Nephron (organoid): ENCODE results near the gene KIF12.
A peak's percentile ranks its signal among the peaks of the same experiment; 100 is the strongest.

Experiments used
- H3K27ac Mint-ChIP-seq, 3 experiments: 2 replicates each; pipeline ENCODE4 v1.8.0; 2020; ENCODE audit warnings: mixed read lengths in 3 of 3, mild to moderate bottlenecking in 2 of 3, moderate library complexity in 1 of 3
- H3K27me3 Mint-ChIP-seq: 2 replicates; pipeline ENCODE4 v1.8.0; 2021; ENCODE audit warnings: low read depth, mild to moderate bottlenecking, moderate library complexity, mixed read lengths
- H3K36me3 Mint-ChIP-seq: 2 replicates; pipeline ENCODE4 v1.8.0; 2020; ENCODE audit warnings: low read depth, mixed read lengths
- H3K4me1 Mint-ChIP-seq: 2 replicates; pipeline ENCODE4 v1.8.0; 2020; ENCODE audit warnings: mixed read lengths
- H3K4me3 Mint-ChIP-seq, 3 experiments: 2 replicates each; pipeline ENCODE4 v1.8.0; 2020; ENCODE audit warnings: mild to moderate bottlenecking in 3 of 3, mixed read lengths in 3 of 3, moderate library complexity in 2 of 3
- H3K9me3 Mint-ChIP-seq: 2 replicates; pipeline ENCODE4 v1.8.0; 2020; ENCODE audit warnings: mixed read lengths
- TF ChIP-seq, protein P1 (sequence below), 3 experiments: fragments of 200-600 bp; sonication (generic); IDR thresholded peaks; one replicate each; pipeline ENCODE4 v1.5.0; 2021; ENCODE audit warnings: antibody characterized with exemption in 3 of 3; ENCODE audit not compliant: unreplicated experiment in 3 of 3

Gene KIF12

DNA sequence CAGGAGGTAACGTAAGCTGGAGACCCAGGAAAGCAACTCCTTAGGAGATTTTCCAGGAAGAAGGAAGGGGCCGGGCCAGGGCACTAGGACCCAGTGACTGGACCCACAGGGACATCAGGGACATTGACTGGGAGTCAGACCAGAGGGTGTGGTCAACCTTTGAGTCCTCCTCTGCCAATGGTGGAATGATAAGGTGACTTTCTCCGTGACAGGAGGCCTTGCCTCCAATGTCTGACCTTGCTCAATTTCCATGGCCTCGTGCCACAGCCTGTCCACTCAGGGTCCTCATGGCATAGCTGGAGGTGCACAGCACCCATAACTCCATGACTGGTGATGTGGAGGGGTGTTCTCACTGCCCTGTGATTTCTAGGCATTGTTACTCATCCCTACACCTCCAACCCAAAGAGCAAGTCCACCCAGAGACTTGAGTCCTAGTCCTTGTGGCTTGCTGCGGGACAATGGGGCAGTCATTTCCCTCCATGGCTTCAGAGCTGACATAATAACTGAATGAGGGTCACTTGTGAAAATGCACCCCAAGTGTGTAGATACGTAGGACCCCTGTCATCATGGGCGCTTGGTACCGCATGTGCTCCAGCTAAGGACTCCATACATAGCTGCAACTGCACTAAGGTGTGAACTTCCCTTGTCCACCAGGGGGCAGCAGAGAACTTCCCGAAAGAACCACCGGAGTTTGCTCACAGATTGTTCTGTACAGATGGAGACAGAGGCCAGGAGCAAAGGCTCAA is 16.9 kb downstream of the KIF12 start:
- Mint-ChIP-seq H3K4me3 (no peak overlapping the region), H3K4me1 (peaks cover 31% of the 10 kb centered on the region), H3K36me3 (no peaks in the 10 kb centered on the region), H3K9me3 (no peaks in the 10 kb centered on the region), H3K27ac (peak overlapping the region; percentile 74 to 93 (median 90)), H3K27me3 (peaks cover 14% of the 10 kb centered on the region)
- TF ChIP-seq, protein P1, sequence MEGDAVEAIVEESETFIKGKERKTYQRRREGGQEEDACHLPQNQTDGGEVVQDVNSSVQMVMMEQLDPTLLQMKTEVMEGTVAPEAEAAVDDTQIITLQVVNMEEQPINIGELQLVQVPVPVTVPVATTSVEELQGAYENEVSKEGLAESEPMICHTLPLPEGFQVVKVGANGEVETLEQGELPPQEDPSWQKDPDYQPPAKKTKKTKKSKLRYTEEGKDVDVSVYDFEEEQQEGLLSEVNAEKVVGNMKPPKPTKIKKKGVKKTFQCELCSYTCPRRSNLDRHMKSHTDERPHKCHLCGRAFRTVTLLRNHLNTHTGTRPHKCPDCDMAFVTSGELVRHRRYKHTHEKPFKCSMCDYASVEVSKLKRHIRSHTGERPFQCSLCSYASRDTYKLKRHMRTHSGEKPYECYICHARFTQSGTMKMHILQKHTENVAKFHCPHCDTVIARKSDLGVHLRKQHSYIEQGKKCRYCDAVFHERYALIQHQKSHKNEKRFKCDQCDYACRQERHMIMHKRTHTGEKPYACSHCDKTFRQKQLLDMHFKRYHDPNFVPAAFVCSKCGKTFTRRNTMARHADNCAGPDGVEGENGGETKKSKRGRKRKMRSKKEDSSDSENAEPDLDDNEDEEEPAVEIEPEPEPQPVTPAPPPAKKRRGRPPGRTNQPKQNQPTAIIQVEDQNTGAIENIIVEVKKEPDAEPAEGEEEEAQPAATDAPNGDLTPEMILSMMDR (IDR thresholded peaks at IDR 0.05; ENCODE audit: unreplicated experiment in 3 of 3) = peak; percentile 77 to 80 (median 78)

DNA sequence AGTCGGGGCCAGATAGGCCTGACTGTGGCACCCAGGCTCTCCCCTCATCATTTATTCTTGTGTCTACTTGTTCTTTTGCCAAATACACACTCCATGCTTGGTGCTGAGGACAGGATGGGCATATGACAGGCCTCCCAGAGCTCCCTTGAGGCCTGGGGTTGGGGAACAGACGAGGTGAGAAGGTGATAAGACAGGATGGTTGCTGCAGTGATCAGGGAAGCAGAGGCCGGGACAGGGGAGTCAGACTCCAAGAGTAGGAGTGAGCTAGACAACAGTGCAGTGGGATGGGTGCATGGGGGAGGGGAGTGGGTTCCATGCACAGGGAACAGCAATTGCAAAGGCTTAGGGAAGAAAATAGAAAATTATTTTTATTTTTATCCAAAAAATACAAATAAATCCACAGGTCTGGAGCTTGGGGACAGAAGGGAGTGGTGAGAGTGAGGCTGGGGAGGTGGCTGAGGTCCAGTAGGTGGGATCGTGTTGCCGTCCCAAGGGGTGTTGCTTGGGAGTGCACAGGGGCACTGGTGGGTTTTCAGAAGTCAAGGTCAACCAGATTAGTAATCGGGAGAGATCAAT is 17.6 kb downstream of the KIF12 start:
- no peak overlapping the region for H3K4me3 Mint-ChIP-seq
- no peaks in the 10 kb centered on the region for H3K9me3 Mint-ChIP-seq
- peaks cover 31% of the 10 kb centered on the region for H3K4me1 Mint-ChIP-seq
- peak overlapping the region; percentile 78 to 93 (median 86) for H3K27ac Mint-ChIP-seq
- TF ChIP-seq, protein P1 (IDR thresholded peaks at IDR 0.05; ENCODE audit: unreplicated experiment in 3 of 3) = no peak
- peaks cover 15% of the 10 kb centered on the region for H3K27me3 Mint-ChIP-seq
- H3K36me3 Mint-ChIP-seq = no peaks in the 10 kb centered on the region

DNA sequence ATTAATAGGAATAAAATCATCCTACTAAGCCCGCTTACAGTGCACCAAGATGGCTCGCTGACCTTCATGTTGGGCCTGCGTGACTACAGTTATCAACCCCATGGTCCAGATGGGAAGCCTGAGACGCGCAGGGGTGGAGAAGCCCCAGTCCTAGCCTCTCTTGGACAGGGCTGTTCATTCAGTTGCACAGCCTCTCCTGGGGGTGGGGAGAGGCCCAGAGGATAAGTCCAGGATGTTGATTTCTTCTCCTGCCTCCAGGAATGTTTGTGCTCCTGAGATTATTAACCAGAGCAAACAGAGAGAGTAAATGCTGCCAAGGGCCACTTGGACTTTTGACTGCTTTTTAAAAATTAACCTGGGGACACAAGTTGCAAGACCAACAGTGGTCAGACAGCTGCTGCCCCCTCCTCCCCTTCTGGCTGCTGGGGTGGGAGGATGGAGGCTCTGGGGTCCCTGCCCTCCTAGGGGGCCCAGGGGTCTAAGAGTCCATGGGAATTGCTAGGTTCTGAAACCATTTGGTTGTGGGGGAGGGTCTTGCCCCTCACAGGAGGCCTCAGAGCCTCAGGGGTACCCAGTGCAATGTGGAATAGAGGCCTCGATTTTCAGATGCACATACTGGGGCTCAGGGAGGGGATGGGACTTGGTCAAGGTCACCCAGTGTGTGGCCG is 18.2 kb downstream of the KIF12 start:
- Mint-ChIP-seq H3K27ac (peak overlapping the region; percentile 78 to 93 (median 86)), H3K36me3 (no peaks in the 10 kb centered on the region), H3K4me1 (peaks cover 28% of the 10 kb centered on the region), H3K4me3 (no peak overlapping the region), H3K27me3 (peaks cover 20% of the 10 kb centered on the region), H3K9me3 (no peaks in the 10 kb centered on the region)
- TF ChIP-seq, protein P1 (IDR thresholded peaks at IDR 0.05; ENCODE audit: unreplicated experiment in 3 of 3) = no peak

DNA sequence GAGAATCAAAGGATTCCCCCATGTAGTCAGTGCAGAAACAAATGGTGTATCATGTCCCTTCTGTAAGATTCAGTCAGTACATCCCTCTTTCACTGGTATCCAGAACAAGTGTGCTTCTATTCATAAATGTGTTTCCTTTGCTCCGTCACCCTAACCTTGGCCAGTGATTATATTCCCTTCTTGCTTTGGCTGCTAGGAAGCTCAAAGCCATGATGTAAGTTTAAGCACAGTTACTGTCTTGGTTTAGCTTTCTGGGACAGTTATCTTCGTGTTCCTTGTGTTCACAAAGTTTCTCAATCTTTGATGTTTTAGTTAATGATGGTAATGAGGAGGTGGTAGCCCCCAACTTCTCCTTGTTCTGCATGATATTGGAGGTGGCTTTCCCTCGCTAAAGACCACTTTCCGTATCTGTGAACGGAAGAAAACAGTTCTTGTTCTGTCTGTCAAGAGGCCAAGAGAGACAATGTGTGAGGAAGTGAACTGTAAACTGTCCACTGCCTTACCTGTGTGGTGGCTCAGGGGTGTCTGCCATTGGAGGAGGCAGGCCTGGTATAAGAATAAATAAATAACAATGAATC is 18.8 kb downstream of the KIF12 start:
- no peak overlapping the region for H3K4me3 Mint-ChIP-seq
- TF ChIP-seq, protein P1 (IDR thresholded peaks at IDR 0.05; ENCODE audit: unreplicated experiment in 3 of 3) = no peak
- H3K27ac Mint-ChIP-seq = peak overlapping the region; percentile 78 to 93 (median 86)
- H3K4me1 Mint-ChIP-seq = peaks cover 28% of the 10 kb centered on the region
- no peaks in the 10 kb centered on the region for H3K36me3 Mint-ChIP-seq
- H3K27me3 Mint-ChIP-seq = peaks cover 23% of the 10 kb centered on the region
- peaks cover 2% of the 10 kb centered on the region for H3K9me3 Mint-ChIP-seq

DNA sequence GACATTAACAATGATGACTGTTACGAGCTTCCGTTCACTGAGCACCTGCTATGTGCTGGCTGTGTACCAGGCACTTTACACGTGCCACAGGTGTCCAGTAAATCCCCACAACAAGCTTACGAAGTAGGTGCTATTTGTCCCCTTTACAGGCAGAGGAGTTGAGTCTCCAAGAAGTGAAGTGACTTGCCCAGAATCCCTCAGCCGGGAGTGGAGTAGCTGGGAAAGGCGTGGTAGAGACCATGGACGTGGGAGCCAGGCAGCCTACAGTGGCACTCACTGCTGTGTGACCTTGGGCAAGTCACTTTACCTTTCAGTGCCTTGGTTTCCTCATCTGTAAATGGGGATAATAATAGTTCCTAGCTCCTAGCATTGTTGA is 20.3 kb downstream of the KIF12 start:
- Mint-ChIP-seq H3K27me3 (peaks cover 28% of the 10 kb centered on the region), H3K4me1 (peaks cover 17% of the 10 kb centered on the region), H3K9me3 (peaks cover 2% of the 10 kb centered on the region), H3K27ac (peak overlapping the region in 2 of 3 experiments; percentile 33 to 56), H3K36me3 (no peaks in the 10 kb centered on the region), H3K4me3 (no peak overlapping the region)
- TF ChIP-seq, protein P1 (IDR thresholded peaks at IDR 0.05; ENCODE audit: unreplicated experiment in 3 of 3) = no peak
